ENCODE results near the gene SAMD4A. TPM values are rescaled to one million over a fixed set of nuclear protein-coding genes. Genes with fewer than 3 reads are reported as not detected.

The SAMD4A gene
- polyA plus RNA-seq, 3 donors: 3.2 to 8.6 (median 4.2) TPM

DNA sequence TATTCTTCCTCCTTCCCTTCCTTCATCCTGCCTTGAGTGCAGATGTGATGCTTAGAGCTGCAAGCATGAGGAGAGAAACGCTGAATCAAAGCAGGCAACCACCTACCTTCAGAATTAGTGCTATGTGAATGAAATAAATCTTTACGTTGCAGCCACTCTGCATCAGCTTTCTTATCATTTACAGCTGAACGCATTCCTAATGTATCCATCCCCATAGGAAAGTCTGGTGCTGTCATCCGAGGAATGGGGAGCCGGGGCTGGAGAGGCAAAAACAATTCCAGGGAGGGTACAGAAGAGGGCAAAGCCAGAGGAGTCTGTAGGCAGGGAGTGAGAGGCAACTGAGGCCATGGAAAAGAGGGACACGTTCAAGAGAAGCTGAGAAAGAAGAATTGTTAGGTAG lies 245.7 kb downstream of the SAMD4A start:
- H3K9me3 ChIP-seq (replicated peaks in 1 of 2; ENCODE audit: control insufficient read depth in 1 of 2, insufficient read depth in 1 of 2, low read length in 2 of 2): no peaks in the 10 kb centered on the region
- no peaks in the 10 kb centered on the region for H3K36me3 ChIP-seq (replicated peaks in 1 of 2; ENCODE audit: control insufficient read depth in 1 of 2, insufficient read depth in 2 of 2, low read length in 2 of 2)
- intact Hi-C loops (cut with micrococcal nuclease): no loop called here
- Mint-ChIP-seq H3K27ac (no peak overlapping the region), H3K9me3 (peaks cover 0 to 3% (median 0%) of the 10 kb centered on the region in 7 donors), H3K36me3 (no peaks in the 10 kb centered on the region), H3K4me1 (peaks cover 11% of the 10 kb centered on the region), H3K4me3 (no peak overlapping the region), H3K27me3 (ENCODE audit: low read depth in 3 of 3) (peaks cover 0 to 3% (median 0%) of the 10 kb centered on the region in 3 donors)
- no peak overlapping the region for H3K4me3 ChIP-seq (replicated peaks in 1 of 3; ENCODE audit: low read depth in 2 of 3, low read length in 3 of 3)
- H3K27ac ChIP-seq (ENCODE audit: low read depth in 1 of 2, low read length in 2 of 2): no peak overlapping the region
- H3K4me1 ChIP-seq (ENCODE audit: control insufficient read depth in 1 of 2, insufficient read depth in 2 of 2, low read length in 2 of 2): peaks cover 0 to 3% of the 10 kb centered on the region in 2 donors
- no peaks in the 10 kb centered on the region for H4K20me1 ChIP-seq (ENCODE audit: insufficient read depth, low read length)
- no peak for DNase-seq
- no peak overlapping the region for H3K4me2 ChIP-seq (replicated peaks; ENCODE audit: extremely low read depth, low read length, poor library complexity, severe bottlenecking)
- TF ChIP-seq, protein P1, sequence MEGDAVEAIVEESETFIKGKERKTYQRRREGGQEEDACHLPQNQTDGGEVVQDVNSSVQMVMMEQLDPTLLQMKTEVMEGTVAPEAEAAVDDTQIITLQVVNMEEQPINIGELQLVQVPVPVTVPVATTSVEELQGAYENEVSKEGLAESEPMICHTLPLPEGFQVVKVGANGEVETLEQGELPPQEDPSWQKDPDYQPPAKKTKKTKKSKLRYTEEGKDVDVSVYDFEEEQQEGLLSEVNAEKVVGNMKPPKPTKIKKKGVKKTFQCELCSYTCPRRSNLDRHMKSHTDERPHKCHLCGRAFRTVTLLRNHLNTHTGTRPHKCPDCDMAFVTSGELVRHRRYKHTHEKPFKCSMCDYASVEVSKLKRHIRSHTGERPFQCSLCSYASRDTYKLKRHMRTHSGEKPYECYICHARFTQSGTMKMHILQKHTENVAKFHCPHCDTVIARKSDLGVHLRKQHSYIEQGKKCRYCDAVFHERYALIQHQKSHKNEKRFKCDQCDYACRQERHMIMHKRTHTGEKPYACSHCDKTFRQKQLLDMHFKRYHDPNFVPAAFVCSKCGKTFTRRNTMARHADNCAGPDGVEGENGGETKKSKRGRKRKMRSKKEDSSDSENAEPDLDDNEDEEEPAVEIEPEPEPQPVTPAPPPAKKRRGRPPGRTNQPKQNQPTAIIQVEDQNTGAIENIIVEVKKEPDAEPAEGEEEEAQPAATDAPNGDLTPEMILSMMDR (IDR thresholded peaks at IDR 0.05): no peak
- WGBS (ENCODE audit: insufficient coverage): no CpG with 5 or more reads among the region's 6 CpGs
- no peaks in the 10 kb centered on the region for H3K79me2 ChIP-seq (ENCODE audit: insufficient read depth, low read length)
- no peaks in the 10 kb centered on the region for H3K27me3 ChIP-seq (ENCODE audit: control insufficient read depth in 2 of 2, insufficient read depth in 2 of 2, low read length in 2 of 2)
- H3K9ac ChIP-seq (ENCODE audit: insufficient read depth, low read length, poor library complexity, severe bottlenecking): no peak overlapping the region
- no peak overlapping the region for H2AFZ ChIP-seq (ENCODE audit: insufficient read depth, low read depth, low read length, poor library complexity, severe bottlenecking)

DNA sequence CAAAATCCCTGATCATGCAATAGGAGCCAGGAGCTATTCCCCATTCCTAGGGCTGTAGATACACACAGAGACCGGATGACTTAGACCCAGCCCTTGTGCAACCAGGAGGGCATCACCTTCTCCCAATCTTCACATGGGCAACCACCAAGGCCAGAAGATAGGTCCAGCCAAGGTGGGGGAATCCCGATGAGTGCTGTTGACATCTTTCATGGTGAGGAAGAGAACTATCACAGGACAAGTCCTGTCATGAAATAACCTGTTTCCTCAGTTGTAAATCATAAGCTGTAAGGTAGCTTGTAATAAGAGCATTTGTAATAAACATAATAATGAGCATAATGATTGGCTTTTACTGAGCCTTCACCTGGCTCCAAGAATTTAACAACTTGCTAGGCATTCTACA lies 246.2 kb downstream of the SAMD4A start:
- no peak overlapping the region for H3K27ac ChIP-seq (ENCODE audit: low read depth in 1 of 2, low read length in 2 of 2)
- TF ChIP-seq, protein P1 (IDR thresholded peaks at IDR 0.05): no peak
- no peaks in the 10 kb centered on the region for H3K79me2 ChIP-seq (ENCODE audit: insufficient read depth, low read length)
- intact Hi-C loops (cut with micrococcal nuclease): no loop called here
- H3K4me2 ChIP-seq (replicated peaks; ENCODE audit: extremely low read depth, low read length, poor library complexity, severe bottlenecking): no peak overlapping the region
- no peak overlapping the region for H3K4me3 ChIP-seq (replicated peaks in 1 of 3; ENCODE audit: low read depth in 2 of 3, low read length in 3 of 3)
- peaks cover 11% of the 10 kb centered on the region for H3K4me1 Mint-ChIP-seq
- no peaks in the 10 kb centered on the region for H3K9me3 ChIP-seq (replicated peaks in 1 of 2; ENCODE audit: control insufficient read depth in 1 of 2, insufficient read depth in 1 of 2, low read length in 2 of 2)
- no peaks in the 10 kb centered on the region for H3K36me3 Mint-ChIP-seq
- H3K4me3 Mint-ChIP-seq: no peak overlapping the region
- no peak overlapping the region for H3K9ac ChIP-seq (ENCODE audit: insufficient read depth, low read length, poor library complexity, severe bottlenecking)
- no peaks in the 10 kb centered on the region for H3K27me3 ChIP-seq (ENCODE audit: control insufficient read depth in 2 of 2, insufficient read depth in 2 of 2, low read length in 2 of 2)
- peak in 1 of 3 donors; percentile 35 for DNase-seq
- H3K4me1 ChIP-seq (ENCODE audit: control insufficient read depth in 1 of 2, insufficient read depth in 2 of 2, low read length in 2 of 2): peaks cover 0 to 3% of the 10 kb centered on the region in 2 donors
- H4K20me1 ChIP-seq (ENCODE audit: insufficient read depth, low read length): no peaks in the 10 kb centered on the region
- no CpG with 5 or more reads among the region's 2 CpGs for WGBS (ENCODE audit: insufficient coverage)
- H3K27ac Mint-ChIP-seq: no peak overlapping the region
- H3K36me3 ChIP-seq (replicated peaks in 1 of 2; ENCODE audit: control insufficient read depth in 1 of 2, insufficient read depth in 2 of 2, low read length in 2 of 2): no peaks in the 10 kb centered on the region
- H2AFZ ChIP-seq (ENCODE audit: insufficient read depth, low read depth, low read length, poor library complexity, severe bottlenecking): no peak overlapping the region
- peaks cover 0 to 3% (median 0%) of the 10 kb centered on the region in 7 donors for H3K9me3 Mint-ChIP-seq
- H3K27me3 Mint-ChIP-seq (ENCODE audit: low read depth in 3 of 3): no peaks in the 10 kb centered on the region
